Right lobe of liver (tissue), 6 donors: ENCODE data around the gene NSUN6. TPM values are rescaled to one million over a fixed set of nuclear protein-coding genes. Genes with fewer than 3 reads are reported as not detected.

ENCODE experiments used
- ATAC-seq, 4 donors: fragments of 200-7000 bp; cut with Tn5 transposase; one replicate each; pipeline ENCODE4 v1.9.1; 2020; ENCODE audit warnings: mild to moderate bottlenecking in 4 of 4, moderate library complexity in 4 of 4
- DNase-seq, 3 donors: peaks; one replicate each; pipeline ENCODE4 v3.0.0-alpha.2; 2020
- H3K27ac ChIP-seq, 3 donors: fragments of 200-600 bp; one replicate each; pipeline ENCODE4 v1.8.0; 2022
- H3K27me3 ChIP-seq, 2 donors: fragments of 200-600 bp; one replicate each; pipeline ENCODE4 v1.8.0; 2022
- H3K36me3 ChIP-seq, 4 donors: fragments of 200-600 bp; sonication (generic) in 1 of 4; one replicate each; pipeline versions ENCODE4 v1.5.1 to v1.8.0; 2017 to 2022; ENCODE audit warnings: control low read depth in 1 of 4
- H3K4me1 ChIP-seq, 4 donors: fragments of 200-600 bp; sonication (generic) in 1 of 4; one replicate each; pipeline versions ENCODE4 v1.5.1 to v1.8.0; 2017 to 2022; ENCODE audit warnings: control low read depth in 1 of 4
- H3K4me3 ChIP-seq, 3 donors: fragments of 200-600 bp; one replicate each; pipeline ENCODE4 v1.8.0; 2022
- H3K9me3 ChIP-seq, 4 donors: fragments of 200-600 bp; sonication (generic) in 1 of 4; one replicate each; pipeline versions ENCODE4 v1.5.1 to v1.8.0; 2017 to 2022; ENCODE audit warnings: control low read depth in 1 of 4
- CTCF ChIP-seq, 4 donors: fragments of 200-600 bp in 3 of 4; fragments of 450-650 bp in 1 of 4; IDR thresholded peaks; one replicate each; pipeline versions ENCODE4 v1.5.1 to v1.8.0; 2016 to 2022; ENCODE audit warnings: antibody characterized with exemption in 4 of 4, mild to moderate bottlenecking in 2 of 4
- POLR2A ChIP-seq: fragments of 450-650 bp; IDR thresholded peaks from one replicate; pipeline ENCODE4 v1.6.1; 2017; ENCODE audit warnings: antibody characterized with exemption, mild to moderate bottlenecking
- WGBS: methylation state at CpG from one replicate; pipeline ENCODE4 v1.1.6; 2018; ENCODE audit warnings: low coverage, low lambda C conversion rate; ENCODE audit not compliant: insufficient coverage; ENCODE audit errors: missing lambda C conversion rate; 5-methylcytosine and 5-hydroxymethylcytosine counted together
- intact Hi-C, 2 donors: fragments of 100-400 bp; cut with DNase I; formaldehyde crosslinking; loops; one replicate each; pipeline versions ENCODE4 v1.11.2 to v1.14.1; 2022
- long read RNA-seq: library from polyadenylated mRNA; unstranded; transcript quantifications from one replicate; pipeline ENCODE4 v2.0.0, GENCODE V29; 2019
- total RNA-seq, 6 experiments: library from RNA; depleted of rRNA in 2 of 6; stranded (reverse); fragments of >200 nt in 2 of 6; fragmentation: NEBNext Ultra II Directional in 3 of 6; extraction: Animal tissue kit (Norgen Biotek cat#: 25700) in 3 of 6; gene quantifications; one replicate each; pipeline versions ENCODE4 v1.1.0 to v1.2.4, GENCODE V29; 2016 to 2023
- donor health status: DM: no; HTN: yes; CAD: no.
- donor health status: DM: no; HTN: no; CAD: no.
- donor health status: DM: no; HTN: no; CAD: no.
- donor health status: DM: no; HTN: yes; CAD: no.
- donor health status: DM: no; HTN: yes; CAD: no.

Gene NSUN6
- total RNA-seq: 10 to 100 TPM; 19.0 to 34.0 (median 27.9) TPM
- long read RNA-seq, partial matches to known transcripts: 0 of 6 reads
- long read RNA-seq, other reads (novel, unspliced or antisense): 6 of 6 reads

GRCh38 chr10:18651324-18652007 lies at the start of gene NSUN6:
Gene NSUN6 (minus strand): TSS chr10:18651587. CDS start chr10:18651203, 384 bp downstream.
- Histone ChIP-seq H3K36me3 (no peaks in the 10 kb centered on the region), H3K4me1 (peaks cover 0 to 22% (median 6%) of the 10 kb centered on the region in 4 donors), H3K27ac (peak within 1 kb of the TSS; percentile 92 to 95 (median 92)), H3K4me3 (peak within 1 kb of the TSS; percentile 64 to 73 (median 64)), H3K9me3 (no peaks in the 10 kb centered on the region), H3K27me3 (no peaks in the 10 kb centered on the region)
- TF ChIP-seq POLR2A: peak; percentile 99
- no peak for TF ChIP-seq CTCF (IDR thresholded peaks at IDR 0.05)
- ATAC-seq: peak; percentile 95 to 98 (median 97)
- peak; percentile 94 to 95 (median 95) for DNase-seq
- WGBS: under 1% methylated on average over 39 of the region's 39 CpGs
- intact Hi-C loops: no loop called here

GRCh38 chr10:18699849-18700840 lies 48.8 kb upstream of the NSUN6 start:
- WGBS: 33% methylated on average over 6 of the region's 6 CpGs
- no peak overlapping the region for H3K4me3 ChIP-seq
- ATAC-seq: peak; percentile 75 to 87 (median 80)
- no peak for DNase-seq
- intact Hi-C loops: no loop called here
- TF ChIP-seq CTCF (IDR thresholded peaks at IDR 0.05) (no peak), POLR2A (no peak)
- H3K36me3 ChIP-seq: no peaks in the 10 kb centered on the region
- H3K9me3 ChIP-seq: no peaks in the 10 kb centered on the region
- peak overlapping the region in 1 of 3 donors; percentile 24 for H3K27ac ChIP-seq
- H3K4me1 ChIP-seq: peaks cover 0 to 7% (median 3%) of the 10 kb centered on the region in 4 donors
- H3K27me3 ChIP-seq: no peaks in the 10 kb centered on the region

- ATAC-seq (no peak), DNase-seq (no peak)
- H3K4me3 ChIP-seq: no peak overlapping the region
- no peaks in the 10 kb centered on the region for H3K4me1 ChIP-seq
- H3K27me3 ChIP-seq: no peaks in the 10 kb centered on the region
- H3K9me3 ChIP-seq: no peaks in the 10 kb centered on the region
- WGBS: 78% methylated on average over 5 of the region's 6 CpGs
- intact Hi-C loops: no loop called here
- H3K36me3 ChIP-seq: no peaks in the 10 kb centered on the region
- TF ChIP-seq POLR2A: no peak
- no peak for TF ChIP-seq CTCF (IDR thresholded peaks at IDR 0.05)
- no peak overlapping the region for H3K27ac ChIP-seq
Measured at GRCh38 chr10:18690541-18690940, 39.2 kb upstream of the NSUN6 start.

GRCh38 chr10:18689498-18689897 lies 38.1 kb upstream of the NSUN6 start:
- WGBS: 10% methylated on average over 3 of the region's 3 CpGs
- Histone ChIP-seq H3K36me3 (no peaks in the 10 kb centered on the region), H3K4me3 (no peak overlapping the region), H3K9me3 (no peaks in the 10 kb centered on the region), H3K4me1 (no peaks in the 10 kb centered on the region), H3K27ac (no peak overlapping the region), H3K27me3 (no peaks in the 10 kb centered on the region)
- intact Hi-C loops: no loop called here
- DNase-seq (no peak), ATAC-seq (peak; percentile 54 to 69 (median 56))
- TF ChIP-seq CTCF (IDR thresholded peaks at IDR 0.05) (peak; percentile 43 to 52 (median 47)), POLR2A (no peak)
